Lung (tissue), 12 donors: ENCODE measurements around the gene HBQ1. TPM values are rescaled to one million over a fixed set of nuclear protein-coding genes. Genes with fewer than 3 reads are reported as not detected.
"Not testable (repeated sequence)": the region's sequence is repeated elsewhere in the genome, so short reads cannot be mapped to it uniquely, and the experiment has no call there.

Experiments used
- ATAC-seq: fragments of 200-7000 bp; cut with Tn5 transposase; one replicate; pipeline ENCODE4 v1.9.1; 2020; ENCODE audit warnings: moderate number of reproducible peaks; ENCODE audit not compliant: insufficient read depth, low FRiP score
- DNase-seq, 3 donors: peaks; one replicate each; pipeline ENCODE4 v3.0.0-alpha.2; 2013 to 2017
- H3K27ac ChIP-seq, 2 donors: one replicate each; pipeline ENCODE4 v1.5.1; 2013; ENCODE audit warnings: mild to moderate bottlenecking in 2 of 2, moderate library complexity in 2 of 2, control low read depth in 1 of 2, inconsistent platforms in 1 of 2, low read depth in 1 of 2, low read length in 1 of 2
- H3K27me3 ChIP-seq, 3 donors: one replicate each; pipeline ENCODE4 v1.5.1; 2013; ENCODE audit warnings: low read length in 2 of 3; ENCODE audit not compliant: control insufficient read depth in 3 of 3, insufficient read depth in 3 of 3
- H3K36me3 ChIP-seq, 4 donors: one replicate each; pipeline ENCODE4 v1.5.1; 2013; ENCODE audit warnings: low read length in 4 of 4, mild to moderate bottlenecking in 1 of 4, moderate library complexity in 1 of 4; ENCODE audit not compliant: control insufficient read depth in 4 of 4, insufficient read depth in 4 of 4
- H3K4me1 ChIP-seq, 5 donors: one replicate each; pipeline ENCODE4 v1.5.1; 2013; ENCODE audit warnings: low read length in 5 of 5, mild to moderate bottlenecking in 2 of 5, moderate library complexity in 1 of 5; ENCODE audit not compliant: control insufficient read depth in 5 of 5, insufficient read depth in 5 of 5
- H3K4me3 ChIP-seq: one replicate; pipeline ENCODE4 v1.5.1; 2013; ENCODE audit warnings: mild to moderate bottlenecking, control low read depth, moderate library complexity
- H3K9ac ChIP-seq, 2 donors: one replicate each; pipeline ENCODE4 v1.5.1; 2013; ENCODE audit warnings: low read length in 2 of 2, control low read depth in 1 of 2; ENCODE audit not compliant: insufficient read depth in 1 of 2
- H3K9me3 ChIP-seq, 4 donors: one replicate each; pipeline ENCODE4 v1.5.1; 2013; ENCODE audit warnings: low read length in 3 of 4, mild to moderate bottlenecking in 1 of 4, moderate library complexity in 1 of 4; ENCODE audit not compliant: control insufficient read depth in 4 of 4, insufficient read depth in 3 of 4
- WGBS, 2 donors: extraction: QIAGEN DNeasy Blood & Tissue Kit; methylation state at CpG; one replicate each; pipeline ENCODE4 v1.1.7; 2013; 5-methylcytosine and 5-hydroxymethylcytosine counted together
- polyA plus RNA-seq, 2 donors: library from polyadenylated mRNA; stranded (reverse); fragments of 200-250 nt; gene quantifications; one replicate each; pipeline ENCODE4 v1.2.1, GENCODE V29; 2013
- total RNA-seq, 2 donors: library from RNA; depleted of rRNA in 1 of 2; stranded (reverse); fragments of >200 nt in 1 of 2; gene quantifications; one replicate each; pipeline ENCODE4 v1.2.1, GENCODE V29; 2014 to 2021
- TF ChIP-seq, protein P1 (sequence below): IDR thresholded peaks from 2 replicates; pipeline ENCODE4 v1.5.1; 2012; ENCODE audit warnings: mild to moderate bottlenecking; ENCODE audit errors: control extremely low read depth, extremely low read depth
- donor health status: control.
- donor health status: control.
- donor health status: Bipolar disorder and iron deficiency.
- donor health status: healthy.
- donor health status: DM: yes; HTN: yes; CAD: no.

The HBQ1 gene
- total and polyA plus RNA-seq, 4 donors = 0.35 to 2.3 TPM; not detected in 2

DNA sequence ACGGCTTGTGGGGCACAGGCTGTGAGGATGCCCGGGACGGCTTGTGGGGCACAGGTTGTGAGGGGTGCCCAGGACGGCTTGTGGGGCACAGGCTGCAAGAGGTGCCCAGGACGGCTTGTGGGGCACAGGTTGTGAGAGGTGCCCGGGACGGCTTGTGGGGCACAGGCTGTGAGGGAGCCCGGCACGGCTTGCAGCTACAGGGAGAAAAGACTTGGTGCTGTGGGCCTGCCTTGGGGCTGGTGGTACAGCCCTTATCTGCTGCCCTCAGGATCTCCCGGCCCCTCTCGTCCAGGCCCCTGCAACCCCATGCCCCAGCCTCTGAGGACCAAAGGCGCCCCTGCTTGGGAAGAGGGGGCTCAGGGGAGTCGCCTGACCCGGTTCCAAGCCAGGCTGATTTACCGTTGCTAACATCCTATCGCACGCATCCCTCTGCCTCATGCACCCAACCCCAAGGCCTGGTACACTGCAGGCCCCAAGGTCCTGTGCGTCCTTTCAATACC, 19.5 kb upstream of the HBQ1 start:
- Histone ChIP-seq H3K4me1 (peaks cover 0 to 7% (median 0%) of the 10 kb centered on the region in 5 donors), H3K9me3 (no peaks in the 10 kb centered on the region), H3K9ac (no peak overlapping the region), H3K27ac (no peak overlapping the region), H3K27me3 (peaks cover 3 to 43% (median 28%) of the 10 kb centered on the region in 3 donors), H3K36me3 (no peaks in the 10 kb centered on the region), H3K4me3 (no peak overlapping the region)
- WGBS, 2 donors = 65 to 71% methylated on average over 15 to 18 of the region's 18 CpGs
- ATAC-seq (no peak), DNase-seq (no peak)
- TF ChIP-seq, protein P1, sequence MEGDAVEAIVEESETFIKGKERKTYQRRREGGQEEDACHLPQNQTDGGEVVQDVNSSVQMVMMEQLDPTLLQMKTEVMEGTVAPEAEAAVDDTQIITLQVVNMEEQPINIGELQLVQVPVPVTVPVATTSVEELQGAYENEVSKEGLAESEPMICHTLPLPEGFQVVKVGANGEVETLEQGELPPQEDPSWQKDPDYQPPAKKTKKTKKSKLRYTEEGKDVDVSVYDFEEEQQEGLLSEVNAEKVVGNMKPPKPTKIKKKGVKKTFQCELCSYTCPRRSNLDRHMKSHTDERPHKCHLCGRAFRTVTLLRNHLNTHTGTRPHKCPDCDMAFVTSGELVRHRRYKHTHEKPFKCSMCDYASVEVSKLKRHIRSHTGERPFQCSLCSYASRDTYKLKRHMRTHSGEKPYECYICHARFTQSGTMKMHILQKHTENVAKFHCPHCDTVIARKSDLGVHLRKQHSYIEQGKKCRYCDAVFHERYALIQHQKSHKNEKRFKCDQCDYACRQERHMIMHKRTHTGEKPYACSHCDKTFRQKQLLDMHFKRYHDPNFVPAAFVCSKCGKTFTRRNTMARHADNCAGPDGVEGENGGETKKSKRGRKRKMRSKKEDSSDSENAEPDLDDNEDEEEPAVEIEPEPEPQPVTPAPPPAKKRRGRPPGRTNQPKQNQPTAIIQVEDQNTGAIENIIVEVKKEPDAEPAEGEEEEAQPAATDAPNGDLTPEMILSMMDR = no peak

- no peak overlapping the region for H3K27ac ChIP-seq
Observed at GRCh38 chr16:162271-162991, 17.8 kb upstream of the HBQ1 start.

DNA sequence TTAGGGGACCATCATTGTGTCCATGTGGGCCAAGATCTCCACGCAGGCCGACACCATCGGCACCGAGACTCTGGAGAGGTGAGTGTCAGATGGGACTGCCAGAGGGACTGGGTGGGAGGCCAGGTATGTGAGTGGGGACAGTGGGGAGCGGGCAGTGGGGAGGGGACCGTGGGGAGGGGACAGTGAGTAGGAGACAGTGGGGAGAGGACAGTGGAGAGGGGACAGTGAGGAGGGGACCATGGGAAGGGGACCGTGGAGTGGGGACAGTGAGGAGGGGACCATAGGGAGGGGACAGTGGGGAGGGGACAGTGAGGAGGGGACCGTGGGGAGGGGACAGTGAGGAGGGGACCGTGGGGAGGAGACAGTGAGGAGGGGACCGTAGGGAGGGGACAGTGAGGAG, 17.1 kb upstream of the HBQ1 start:
- not testable (repeated sequence) for H3K27ac ChIP-seq, H3K4me3 ChIP-seq, H3K9me3 ChIP-seq, H3K36me3 ChIP-seq, H3K9ac ChIP-seq, ATAC-seq, DNase-seq
- 85 to 89% methylated on average over 5 to 10 of the region's 10 CpGs for WGBS, 2 donors
- peaks cover 0 to 12% (median 0%) of the 10 kb centered on the region in 5 donors for H3K4me1 ChIP-seq
- peaks cover 5 to 59% (median 35%) of the 10 kb centered on the region in 3 donors for H3K27me3 ChIP-seq

More at GRCh38 chr16:162271-162991, 17.8 kb upstream of the HBQ1 start:
- TF ChIP-seq, protein P1 = no peak
- Histone ChIP-seq H3K4me3 (no peak overlapping the region), H3K4me1 (peaks cover 0 to 12% (median 0%) of the 10 kb centered on the region in 5 donors), H3K36me3 (no peaks in the 10 kb centered on the region), H3K9me3 (peaks cover 0 to 2% (median 0%) of the 10 kb centered on the region in 4 donors), H3K27me3 (peaks cover 5 to 53% (median 32%) of the 10 kb centered on the region in 3 donors), H3K9ac (no peak overlapping the region)
- ATAC-seq (no peak), DNase-seq (no peak)
- 85 to 93% methylated on average over 13 of the region's 13 CpGs for WGBS, 2 donors

DNA sequence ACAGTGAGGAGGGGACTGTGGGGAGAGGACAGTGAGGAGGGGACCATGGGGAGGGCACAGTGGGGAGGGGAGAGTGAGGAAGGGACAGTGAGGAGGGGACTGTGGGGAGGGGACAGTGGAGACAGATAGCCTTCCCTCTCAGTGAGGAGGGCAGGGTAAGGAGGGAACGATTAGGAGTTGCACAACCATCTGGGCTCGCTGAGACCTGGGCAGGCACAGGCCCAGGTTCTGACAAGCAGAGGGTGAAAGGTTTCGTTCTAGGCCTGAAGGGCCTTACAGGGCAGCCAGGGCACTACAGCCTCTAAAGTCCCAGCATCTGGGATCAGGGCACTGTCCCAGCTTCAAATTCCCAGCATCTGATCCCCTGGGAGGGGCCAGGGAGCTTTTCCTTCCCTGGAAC, 16.6 kb upstream of the HBQ1 start:
- 9 to 46% methylated on average over 2 of the region's 3 CpGs for WGBS, 2 donors

DNA sequence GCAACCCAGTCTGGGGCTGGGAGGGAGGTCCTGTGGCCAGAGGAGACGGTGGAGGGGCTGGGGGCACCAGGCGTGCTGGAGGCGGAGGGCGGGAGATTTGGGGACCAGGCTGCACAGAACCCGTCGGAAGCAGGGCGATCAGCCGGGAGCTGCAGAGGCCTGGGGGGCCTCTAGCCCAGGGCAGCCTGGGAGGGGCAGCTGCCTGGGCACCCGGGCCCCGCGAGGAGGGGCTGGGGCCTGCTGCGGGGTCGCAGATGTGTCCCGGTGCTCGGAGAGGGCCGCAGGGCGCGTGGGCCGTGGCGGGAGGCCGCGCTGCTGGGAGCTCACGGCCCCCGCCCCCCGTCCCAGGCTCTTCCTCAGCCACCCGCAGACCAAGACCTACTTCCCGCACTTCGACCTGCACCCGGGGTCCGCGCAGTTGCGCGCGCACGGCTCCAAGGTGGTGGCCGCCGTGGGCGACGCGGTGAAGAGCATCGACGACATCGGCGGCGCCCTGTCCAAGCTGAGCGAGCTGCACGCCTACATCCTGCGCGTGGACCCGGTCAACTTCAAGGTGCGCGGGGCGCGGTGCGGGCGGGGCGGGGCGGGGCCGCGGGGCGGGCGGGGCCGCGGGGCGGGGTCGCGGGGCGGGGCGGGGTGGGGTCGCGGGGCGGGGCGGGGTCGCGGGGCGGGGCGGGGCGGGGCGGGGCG, 16.0 kb upstream of the HBQ1 start:
- H3K36me3 ChIP-seq, H3K9ac ChIP-seq, H3K9me3 ChIP-seq, H3K4me3 ChIP-seq, ATAC-seq, H3K27ac ChIP-seq, DNase-seq: not testable (repeated sequence)
- Histone ChIP-seq H3K27me3 (peaks cover 5 to 67% (median 38%) of the 10 kb centered on the region in 3 donors), H3K4me1 (peaks cover 0 to 12% (median 0%) of the 10 kb centered on the region in 5 donors)
- WGBS, 2 donors = 2% methylated on average over 14 of the region's 80 CpGs; no CpG with 5 or more reads in 1 of the 2 donors

More for the DNA sequence above, 16.6 kb upstream of the HBQ1 start:
- not testable (repeated sequence) for DNase-seq, H3K36me3 ChIP-seq, ATAC-seq, H3K9me3 ChIP-seq, H3K9ac ChIP-seq, H3K27ac ChIP-seq, H3K4me3 ChIP-seq
- peaks cover 0 to 12% (median 0%) of the 10 kb centered on the region in 5 donors for H3K4me1 ChIP-seq
- peaks cover 5 to 63% (median 37%) of the 10 kb centered on the region in 3 donors for H3K27me3 ChIP-seq
